H9 (cell line): Measurements from ENCODE around the gene SLC12A8. TPM values are rescaled to one million over a fixed set of nuclear protein-coding genes. Genes with fewer than 3 reads are reported as not detected.

Source experiments
- DNase-seq: peaks from one replicate; pipeline ENCODE4 v3.0.0-alpha.2; 2017
- H2AFZ ChIP-seq: one replicate; pipeline ENCODE4 v1.6.1; 2013; ENCODE audit warnings: mild to moderate bottlenecking, low read length, control low read depth, moderate library complexity
- H2AK5ac ChIP-seq: 2 replicates; pipeline ENCODE4 v1.6.1; 2013; ENCODE audit warnings: low read length, control low read depth, mixed read lengths; ENCODE audit not compliant: insufficient read length
- H2BK120ac ChIP-seq: one replicate; pipeline ENCODE4 v1.6.1; 2013; ENCODE audit warnings: low read depth, mild to moderate bottlenecking, low read length, control low read depth, inconsistent platforms; ENCODE audit not compliant: poor library complexity, severe bottlenecking
- H2BK12ac ChIP-seq: 2 replicates; pipeline ENCODE4 v1.6.1; 2013; ENCODE audit warnings: low read length, control low read depth, mixed read lengths, low read depth; ENCODE audit not compliant: insufficient read length
- H2BK15ac ChIP-seq: 2 replicates; pipeline ENCODE4 v1.6.1; 2013; ENCODE audit warnings: low read depth, low read length, control low read depth
- H2BK20ac ChIP-seq: one replicate; pipeline ENCODE4 v1.6.1; 2013; ENCODE audit warnings: low read depth, mild to moderate bottlenecking, low read length, control low read depth, inconsistent platforms; ENCODE audit not compliant: poor library complexity, severe bottlenecking
- H2BK5ac ChIP-seq: 2 replicates; pipeline ENCODE4 v1.6.1; 2013; ENCODE audit warnings: low read length, control low read depth, mixed read lengths; ENCODE audit not compliant: insufficient read length
- H3K14ac ChIP-seq: 2 replicates; pipeline ENCODE4 v1.6.1; 2013; ENCODE audit warnings: low read length, control low read depth; ENCODE audit not compliant: insufficient read depth
- H3K18ac ChIP-seq: 2 replicates; pipeline ENCODE4 v1.6.1; 2013; ENCODE audit warnings: low read depth, mild to moderate bottlenecking, mixed read lengths, low read length, control low read depth; ENCODE audit not compliant: insufficient read length
- H3K23ac ChIP-seq: 2 replicates; pipeline ENCODE4 v1.6.1; 2013; ENCODE audit warnings: low read length, control low read depth, mixed read lengths, low read depth; ENCODE audit not compliant: insufficient read length
- H3K23me2 ChIP-seq: 2 replicates; pipeline ENCODE4 v1.6.1; 2013; ENCODE audit warnings: low read depth, mild to moderate bottlenecking, mixed read lengths, low read length, control low read depth; ENCODE audit not compliant: insufficient read length, poor library complexity, severe bottlenecking
- H3K27ac ChIP-seq: 2 replicates; pipeline ENCODE4 v1.5.1; 2013; ENCODE audit warnings: low read length, control low read depth, mixed read lengths, low read depth; ENCODE audit not compliant: insufficient read length
- H3K27me3 ChIP-seq: 2 replicates; pipeline ENCODE4 v1.6.1; 2013; ENCODE audit warnings: low read length, control low read depth, inconsistent platforms; ENCODE audit not compliant: insufficient read depth
- H3K4ac ChIP-seq: 2 replicates; pipeline ENCODE4 v1.6.1; 2013; ENCODE audit warnings: low read depth, mild to moderate bottlenecking, control low read depth, inconsistent platforms, low read length, moderate library complexity
- H3K4me1 ChIP-seq: 2 replicates; pipeline ENCODE4 v1.6.1; 2013; ENCODE audit warnings: low read length, control low read depth, inconsistent platforms; ENCODE audit not compliant: insufficient read depth
- H3K4me2 ChIP-seq: 2 replicates; pipeline ENCODE4 v1.6.1; 2013; ENCODE audit warnings: low read length, control low read depth, mixed read lengths; ENCODE audit not compliant: insufficient read length, insufficient read depth
- H3K56ac ChIP-seq: 2 replicates; pipeline ENCODE4 v1.6.1; 2013; ENCODE audit warnings: low read depth, mild to moderate bottlenecking, mixed read lengths, low read length, control low read depth; ENCODE audit not compliant: insufficient read length
- H3K79me1 ChIP-seq: 2 replicates; pipeline ENCODE4 v1.6.1; 2013; ENCODE audit warnings: low read depth, mild to moderate bottlenecking, moderate library complexity, low read length, control low read depth, inconsistent platforms; ENCODE audit not compliant: insufficient read depth, poor library complexity, severe bottlenecking
- H3K79me2 ChIP-seq: 2 replicates; pipeline ENCODE4 v1.6.1; 2013; ENCODE audit warnings: low read length, control low read depth, inconsistent platforms; ENCODE audit not compliant: insufficient read depth
- H3K9ac ChIP-seq: 2 replicates; pipeline ENCODE4 v1.6.1; 2013; ENCODE audit warnings: low read length, control low read depth, mixed read lengths; ENCODE audit not compliant: insufficient read length; ENCODE audit errors: extremely low read depth
- H3K9me3 ChIP-seq: one replicate; pipeline ENCODE4 v1.6.1; 2013; ENCODE audit warnings: low read depth, low read length, inconsistent platforms; ENCODE audit not compliant: control insufficient read depth
- H3T11ph ChIP-seq: one replicate; pipeline ENCODE4 v1.6.1; 2013; ENCODE audit warnings: mild to moderate bottlenecking, low read length, control low read depth, inconsistent platforms
- H4K20me1 ChIP-seq: one replicate; pipeline ENCODE4 v1.6.1; 2013; ENCODE audit not compliant: control insufficient read depth, insufficient read length, insufficient read depth
- H4K5ac ChIP-seq: 2 replicates; pipeline ENCODE4 v1.6.1; 2013; ENCODE audit warnings: low read depth, mild to moderate bottlenecking, mixed read lengths, low read length, control low read depth; ENCODE audit not compliant: insufficient read length
- H4K8ac ChIP-seq: replicated peaks from 2 replicates; pipeline ENCODE4 v1.6.1; 2013; ENCODE audit warnings: low read length, control low read depth, mixed read lengths, low read depth; ENCODE audit not compliant: insufficient read length
- H4K91ac ChIP-seq: 2 replicates; pipeline ENCODE4 v1.6.1; 2013; ENCODE audit warnings: low read depth, mild to moderate bottlenecking, moderate library complexity, mixed read lengths, low read length, control low read depth; ENCODE audit not compliant: insufficient read length
- H3K27ac Mint-ChIP-seq, 3 experiments: 2 replicates in 2 of 3; 3 replicates in 1 of 3; pipeline ENCODE4 v1.8.0; 2020 to 2021; ENCODE audit warnings: mixed read lengths in 3 of 3, mild to moderate bottlenecking in 1 of 3, moderate library complexity in 1 of 3
- H3K27me3 Mint-ChIP-seq: 2 replicates; pipeline ENCODE4 v1.8.0; 2021; ENCODE audit warnings: low read depth, mild to moderate bottlenecking, moderate library complexity, mixed read lengths
- H3K36me3 Mint-ChIP-seq, 3 experiments: 2 replicates in 2 of 3; 3 replicates in 1 of 3; pipeline ENCODE4 v1.8.0; 2020 to 2021; ENCODE audit warnings: low read depth in 3 of 3, mixed read lengths in 3 of 3; ENCODE audit not compliant: insufficient read depth in 1 of 3
- H3K4me1 Mint-ChIP-seq, 2 experiments: 2 replicates each; pipeline ENCODE4 v1.8.0; 2020; ENCODE audit warnings: mixed read lengths in 2 of 2
- H3K4me3 Mint-ChIP-seq, 2 experiments: 2 replicates in 1 of 2; 3 replicates in 1 of 2; pipeline ENCODE4 v1.8.0; 2020 to 2021; ENCODE audit warnings: mild to moderate bottlenecking in 2 of 2, mixed read lengths in 2 of 2, moderate library complexity in 1 of 2
- H3K9me3 Mint-ChIP-seq, 2 experiments: 2 replicates in 1 of 2; 3 replicates in 1 of 2; pipeline ENCODE4 v1.8.0; 2020; ENCODE audit warnings: mild to moderate bottlenecking in 2 of 2, mixed read lengths in 2 of 2, moderate library complexity in 1 of 2
- CTCF ChIP-seq: fragments of 200-600 bp; sonication (generic); conservative IDR thresholded peaks from 3 replicates; pipeline ENCODE4 v1.8.0; 2021; ENCODE audit warnings: antibody characterized with exemption, mild to moderate bottlenecking
- WGBS: extraction: QIAGEN DNeasy Blood & Tissue Kit; methylation state at CpG from one replicate; pipeline ENCODE4 v1.1.7; 2013; ENCODE audit warnings: missing lambda C conversion rate, low lambda C conversion rate, mixed read lengths; ENCODE audit not compliant: insufficient read length; ENCODE audit errors: extremely low coverage; 5-methylcytosine and 5-hydroxymethylcytosine counted together
- total RNA-seq: library from RNA; stranded (reverse); gene quantifications from 2 replicates; pipeline ENCODE4 v1.2.1, GENCODE V29; 2021

SLC12A8 gene
- total RNA-seq, 1 experiment from 2014 or later: 8.2 TPM

GRCh38 chr3:125220183-125220582 is 7.6 kb upstream of the SLC12A8 start:
- Histone ChIP-seq H3K27ac (no peak overlapping the region), H2BK15ac (no peak overlapping the region), H3K27me3 (no peaks in the 10 kb centered on the region), H3K79me1 (no peaks in the 10 kb centered on the region), H3K4me1 (peaks cover 5% of the 10 kb centered on the region), H4K20me1 (no peaks in the 10 kb centered on the region), H2AK5ac (no peak overlapping the region), H3K23me2 (no peaks in the 10 kb centered on the region), H3K9ac (no peak overlapping the region), H2AFZ (no peak overlapping the region), H3K79me2 (no peaks in the 10 kb centered on the region), H3K56ac (no peak overlapping the region), H3K23ac (no peak overlapping the region), H3K4ac (no peak overlapping the region), H2BK12ac (no peak overlapping the region), H4K5ac (no peak overlapping the region), H3K14ac (no peak overlapping the region), H4K8ac (no peak overlapping the region), H3K4me2 (no peak overlapping the region), H4K91ac (no peak overlapping the region), H2BK120ac (no peak overlapping the region), H3K9me3 (no peaks in the 10 kb centered on the region), H2BK20ac (no peak overlapping the region), H3T11ph (no peak overlapping the region), H3K18ac (no peak overlapping the region), H2BK5ac (no peak overlapping the region)
- Mint-ChIP-seq H3K36me3 (no peaks in the 10 kb centered on the region), H3K27me3 (no peaks in the 10 kb centered on the region; the same call in 1 of the 2 replicates), H3K9me3 (no peaks in the 10 kb centered on the region), H3K4me3 (no peak overlapping the region), H3K27ac (no peak overlapping the region), H3K4me1 (peaks cover 12 to 13% of the 10 kb centered on the region in 2 experiments)
- DNase-seq: no peak
- TF ChIP-seq CTCF: no peak
- whole genome bisulfite sequencing: no CpG with 5 or more reads among the region's 10 CpGs
